NCI-H526 (cell line): ENCODE measurements around the gene TMOD2.
A peak's percentile ranks its signal among the peaks of the same experiment; 100 is the strongest.

Experiments
- DNase-seq, 2 experiments: peaks; one replicate each; lab custom pipeline; 2025; lab: John Stamatoyannopoulos, UW

Gene TMOD2

GRCh38 chr15:51818150-51818549 lies 66.8 kb downstream of the TMOD2 start:
- DNase-seq: no peak

DNA sequence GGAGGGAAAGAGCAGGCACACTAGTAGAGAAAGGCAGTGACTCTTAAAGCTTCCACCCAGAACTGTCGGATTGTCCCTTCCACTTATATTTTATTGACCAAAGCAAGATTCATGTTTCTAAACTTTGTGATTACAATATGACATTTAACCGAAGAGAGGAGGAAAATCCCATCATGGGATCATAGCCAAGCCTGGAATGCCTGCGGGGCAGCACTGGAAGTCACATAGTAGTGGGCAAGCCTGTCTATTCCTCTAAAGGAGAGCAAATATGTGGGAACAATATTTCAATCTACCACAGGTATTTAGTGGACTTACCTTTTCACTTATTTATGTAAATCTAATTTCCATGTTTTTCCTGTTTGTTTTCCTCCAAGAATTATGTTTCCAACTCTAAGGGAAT lies 74.3 kb downstream of the TMOD2 start:
- no peak for DNase-seq

DNA sequence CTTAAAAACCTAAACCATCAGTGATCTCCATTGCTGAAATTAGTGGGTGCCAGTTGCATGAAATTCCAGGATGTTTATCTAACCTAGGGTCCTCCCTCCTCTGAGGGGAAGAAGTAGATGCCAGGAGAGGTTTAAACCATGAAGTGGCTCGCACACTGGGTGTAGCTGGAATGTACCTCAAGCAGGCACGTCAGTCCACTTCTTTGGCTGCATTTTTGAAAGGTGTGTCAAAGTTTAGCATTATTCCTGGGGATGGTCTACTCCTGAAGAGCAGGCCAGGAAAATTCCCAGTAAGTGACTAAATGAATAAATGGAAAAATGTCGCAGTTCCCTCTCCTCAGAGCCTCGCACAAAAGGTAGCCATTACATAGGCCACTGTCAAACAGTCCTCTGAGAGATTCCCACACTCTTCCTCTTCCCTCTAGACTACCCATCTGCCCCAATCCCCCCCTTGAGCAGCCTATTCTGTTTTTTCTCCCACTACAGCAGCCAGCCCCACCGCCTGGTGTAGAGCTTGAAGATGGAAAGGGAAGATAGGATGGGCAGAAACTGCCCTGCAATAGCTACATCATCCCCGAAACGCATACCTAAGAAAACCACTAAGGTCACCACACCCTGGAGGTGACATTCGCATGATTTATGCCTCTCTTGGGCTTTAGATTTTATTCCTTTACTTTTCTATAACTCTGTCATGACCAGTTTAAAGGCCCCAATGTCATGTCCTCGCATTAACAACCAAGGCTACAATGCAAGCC lies 77.4 kb downstream of the TMOD2 start:
- DNase-seq: no peak

- peak; percentile 83 to 95 for DNase-seq
Observed at GRCh38 chr15:51829376-51830275, 78.2 kb downstream of the TMOD2 start, which contains the start of gene TMOD3. Gene TMOD3, plus strand, starts transcription at chr15:51829653. Its CDS starts 33,232 bp downstream, at chr15:51862885.

GRCh38 chr15:51830276-51830806 lies 78.9 kb downstream of the TMOD2 start:
- DNase-seq: peak; percentile 47 to 75

- DNase-seq: no peak
Observed at GRCh38 chr15:51833772-51834171, 82.4 kb downstream of the TMOD2 start.

GRCh38 chr15:51837792-51838251 lies 86.4 kb downstream of the TMOD2 start:
- DNase-seq: no peak

GRCh38 chr15:51838270-51838669 lies 86.9 kb downstream of the TMOD2 start:
- no peak for DNase-seq

GRCh38 chr15:51840692-51841091 lies 89.3 kb downstream of the TMOD2 start:
- no peak for DNase-seq

DNA sequence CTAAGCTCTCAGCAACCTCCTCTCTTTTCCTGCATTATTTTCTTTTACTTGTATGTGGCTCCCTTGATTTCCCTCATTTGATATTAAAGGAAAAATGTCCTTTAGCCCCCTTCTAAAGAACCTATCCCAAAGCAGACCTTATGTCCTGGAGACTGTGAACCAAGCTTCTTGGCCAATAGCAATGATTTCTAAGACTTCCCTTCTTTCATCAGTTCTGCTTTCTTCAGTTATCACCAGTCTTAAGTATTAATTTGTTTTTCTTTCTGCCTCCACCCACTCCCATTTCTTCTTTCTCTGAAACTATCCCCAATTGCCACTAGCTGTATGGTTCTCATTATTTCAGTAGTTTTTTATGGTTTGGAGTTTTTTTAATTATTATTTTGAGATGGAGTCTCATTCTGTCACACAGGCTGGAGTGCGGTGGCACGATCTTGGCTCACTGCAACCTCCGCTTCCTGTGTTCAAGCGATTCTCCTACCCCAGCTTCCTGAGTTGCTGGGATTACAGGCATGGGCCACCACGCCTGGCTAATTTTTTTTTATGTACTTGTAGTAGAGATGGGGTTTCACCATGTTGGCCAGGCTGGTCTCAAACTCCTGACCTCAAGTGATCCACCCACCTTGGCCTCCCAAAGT lies 90.1 kb downstream of the TMOD2 start:
- no peak for DNase-seq

DNA sequence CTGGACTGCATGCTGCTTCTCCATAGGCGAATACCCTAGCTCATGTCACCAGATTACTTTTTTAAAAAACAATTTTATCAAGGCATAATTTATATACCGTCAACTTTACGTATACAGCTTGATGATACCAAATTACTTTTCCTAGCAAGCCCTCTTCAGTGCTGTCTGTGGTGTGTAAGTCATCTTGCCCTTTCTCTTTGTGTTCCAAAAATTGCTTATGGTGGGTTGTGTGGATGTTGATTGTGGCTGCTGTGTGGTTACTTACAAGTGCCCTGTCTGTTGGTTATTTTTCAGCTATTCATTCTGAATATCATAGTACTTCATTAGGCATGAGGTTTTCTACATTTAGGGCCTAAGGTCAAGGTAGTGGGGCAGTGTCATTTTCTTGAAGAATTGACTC lies 90.9 kb downstream of the TMOD2 start:
- DNase-seq: no peak

GRCh38 chr15:51842852-51843737 lies 91.7 kb downstream of the TMOD2 start:
- peak in 1 of 2 experiments; percentile 11 for DNase-seq

- DNase-seq: no peak
Observed at GRCh38 chr15:51844747-51845426, 93.5 kb downstream of the TMOD2 start.

- no peak for DNase-seq
Observed at GRCh38 chr15:51846066-51846462, 94.7 kb downstream of the TMOD2 start.

GRCh38 chr15:51846463-51847230 lies 95.2 kb downstream of the TMOD2 start:
- DNase-seq: no peak

GRCh38 chr15:51848811-51849210 lies 97.4 kb downstream of the TMOD2 start:
- DNase-seq: no peak

GRCh38 chr15:51849860-51850259 lies 98.5 kb downstream of the TMOD2 start:
- no peak for DNase-seq

DNA sequence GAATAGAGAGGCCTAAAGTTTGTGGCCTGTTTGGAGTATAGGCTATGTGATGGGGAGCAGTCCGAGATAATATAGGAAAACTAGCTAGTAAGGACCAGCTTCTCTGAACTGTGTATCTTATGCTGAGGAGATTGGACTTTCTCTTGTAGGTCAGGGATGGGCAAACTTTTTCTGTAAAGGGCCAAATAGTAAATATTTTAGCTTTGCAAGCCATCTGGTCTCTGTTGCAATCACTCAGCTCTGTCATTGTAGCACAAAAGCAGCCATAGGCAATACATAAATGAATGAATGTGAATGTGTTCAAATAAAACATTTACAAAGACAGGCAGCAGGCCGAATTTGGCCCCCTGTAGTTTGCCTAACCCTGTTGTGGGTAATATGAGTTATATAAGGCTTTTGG lies 102.6 kb downstream of the TMOD2 start:
- DNase-seq: no peak

- DNase-seq: no peak
Observed at GRCh38 chr15:51855612-51856011, 104.2 kb downstream of the TMOD2 start.
